T47D (cell line): ENCODE results near the gene ARHGDIG.
"Not testable (repeated sequence)": the region's sequence is repeated elsewhere in the genome, so short reads cannot be mapped to it uniquely, and the experiment has no call there.

Experiments
- DNase-seq, 2 experiments: peaks; one replicate each; pipeline versions ENCODE4 v3.0.0 to v3.0.0-alpha.2; 2011 to 2012; ENCODE audit warnings: low read depth in 1 of 2, low spot score in 1 of 2
- JUND ChIP-seq: IDR thresholded peaks from 2 replicates; pipeline ENCODE4 v1.6.1; 2012; ENCODE audit warnings: low read depth
- in situ Hi-C: cut with HindIII; loops from 2 replicates; pipeline ENCODE4 v1.10.0; 2016; ENCODE audit warnings: low sequenced_read_pairs, low pct_unique_long_range_greater_than_20kb

ARHGDIG gene

DNA sequence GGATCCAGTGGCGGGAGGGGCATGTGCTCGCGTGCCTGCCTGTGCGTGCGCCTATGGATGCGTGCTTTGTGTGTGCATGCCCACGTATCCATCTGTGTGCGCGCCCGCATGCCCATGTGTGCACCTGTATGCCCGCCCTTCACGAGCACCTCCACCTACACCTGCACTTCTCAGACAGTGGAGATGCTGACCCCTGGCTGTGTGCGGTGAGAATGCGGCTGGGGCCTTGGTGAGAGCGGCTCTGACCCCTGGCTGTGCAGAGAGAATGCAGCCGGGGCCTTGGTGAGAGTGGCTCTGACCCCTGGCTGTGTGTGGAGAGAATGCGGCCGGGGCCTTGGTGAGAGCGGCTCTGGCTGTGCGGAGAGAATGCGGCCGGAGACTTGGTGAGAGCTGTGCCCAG lies 38.2 kb downstream of the ARHGDIG start:
- TF ChIP-seq JUND: no peak
- no peak for DNase-seq
- in situ Hi-C loops: no loop called here

DNA sequence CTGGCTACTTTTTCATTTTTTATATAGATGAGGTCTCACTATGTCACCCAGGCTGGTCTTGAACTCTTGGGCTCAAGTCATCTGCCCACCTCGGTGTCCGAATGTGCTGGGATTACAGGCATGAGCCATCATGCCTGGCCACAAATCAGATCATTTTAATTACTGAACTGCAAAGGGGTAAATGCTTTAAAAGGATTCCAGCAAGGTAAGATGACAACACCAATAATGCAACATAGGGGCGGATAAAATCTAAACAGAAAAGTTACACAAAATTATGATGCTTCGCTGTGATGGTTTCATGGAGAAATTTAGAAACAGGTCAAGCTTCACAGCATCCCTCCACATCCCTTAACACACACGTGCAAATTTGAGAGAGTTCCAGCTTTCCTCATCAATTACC lies 39.8 kb downstream of the ARHGDIG start:
- no peak for TF ChIP-seq JUND
- in situ Hi-C loops: no loop called here

GRCh38 chr16:321532-321931 lies 41.1 kb downstream of the ARHGDIG start:
- in situ Hi-C loops: no loop called here
- no peak for TF ChIP-seq JUND

More for the DNA sequence above, 39.8 kb downstream of the ARHGDIG start:
- DNase-seq: no peak

GRCh38 chr16:322476-323143 lies 42.2 kb downstream of the ARHGDIG start:
- DNase-seq: no peak
- TF ChIP-seq JUND: no peak
- in situ Hi-C loops: no loop called here

More at GRCh38 chr16:321532-321931, 41.1 kb downstream of the ARHGDIG start:
- DNase-seq: no peak

DNA sequence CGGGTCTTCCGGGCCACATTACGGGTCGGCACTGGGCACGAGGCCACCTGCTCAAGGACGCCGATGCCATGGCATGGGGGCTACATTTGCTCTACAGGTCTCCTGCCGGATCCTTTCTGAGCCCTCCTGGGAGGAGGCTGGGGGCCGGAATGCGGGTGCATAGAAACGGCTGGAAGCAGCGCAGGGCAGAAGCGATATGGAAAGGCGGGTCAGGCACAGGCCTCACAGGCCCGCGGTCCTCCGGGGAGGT lies 43.7 kb downstream of the ARHGDIG start:
- no peak for DNase-seq
- no peak for TF ChIP-seq JUND
- in situ Hi-C loops: no loop called here

DNA sequence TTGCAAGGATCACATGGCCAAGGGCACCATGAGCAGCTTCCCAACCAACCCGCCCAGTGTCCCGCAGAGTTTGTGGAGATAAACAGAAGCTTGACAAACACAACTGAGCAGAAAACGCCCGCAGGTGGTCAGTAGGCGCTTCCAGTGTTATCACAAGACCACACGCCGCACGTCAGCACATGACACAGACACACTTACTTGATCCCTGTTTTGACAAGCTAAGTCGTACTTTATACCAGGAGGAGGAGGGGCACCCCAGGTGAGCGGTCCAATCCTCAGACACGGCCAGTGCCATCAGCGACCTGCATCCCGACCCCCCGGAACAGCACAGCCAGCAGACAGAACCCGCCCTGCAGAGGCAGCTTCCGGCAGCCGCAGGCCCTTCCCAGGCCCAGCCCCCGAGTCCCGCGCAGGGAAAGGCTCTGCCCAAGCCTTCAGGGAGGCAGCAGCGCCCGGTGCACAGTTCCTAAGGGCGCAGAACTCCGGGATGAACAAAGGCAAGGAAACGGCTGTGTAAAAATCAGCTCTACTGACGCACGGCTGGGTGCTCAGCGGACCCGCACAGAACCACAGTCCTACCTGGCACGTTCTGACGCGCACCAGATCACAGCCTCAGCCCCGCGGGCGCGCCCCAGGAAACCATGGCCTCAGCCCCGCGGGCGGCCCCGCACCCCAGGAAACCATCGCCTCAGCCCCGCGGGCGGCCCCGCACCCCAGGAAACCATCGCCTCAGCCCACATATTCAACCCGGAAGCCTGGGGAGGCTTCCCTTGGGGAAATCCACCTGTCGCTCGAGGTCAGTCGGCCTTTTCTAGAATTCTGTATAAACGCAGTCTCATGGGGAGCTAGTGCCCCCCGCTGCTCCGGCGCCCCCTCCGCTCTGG lies 44.3 kb downstream of the ARHGDIG start:
- TF ChIP-seq JUND: no peak
- DNase-seq: no peak
- in situ Hi-C loops: no loop called here

DNA sequence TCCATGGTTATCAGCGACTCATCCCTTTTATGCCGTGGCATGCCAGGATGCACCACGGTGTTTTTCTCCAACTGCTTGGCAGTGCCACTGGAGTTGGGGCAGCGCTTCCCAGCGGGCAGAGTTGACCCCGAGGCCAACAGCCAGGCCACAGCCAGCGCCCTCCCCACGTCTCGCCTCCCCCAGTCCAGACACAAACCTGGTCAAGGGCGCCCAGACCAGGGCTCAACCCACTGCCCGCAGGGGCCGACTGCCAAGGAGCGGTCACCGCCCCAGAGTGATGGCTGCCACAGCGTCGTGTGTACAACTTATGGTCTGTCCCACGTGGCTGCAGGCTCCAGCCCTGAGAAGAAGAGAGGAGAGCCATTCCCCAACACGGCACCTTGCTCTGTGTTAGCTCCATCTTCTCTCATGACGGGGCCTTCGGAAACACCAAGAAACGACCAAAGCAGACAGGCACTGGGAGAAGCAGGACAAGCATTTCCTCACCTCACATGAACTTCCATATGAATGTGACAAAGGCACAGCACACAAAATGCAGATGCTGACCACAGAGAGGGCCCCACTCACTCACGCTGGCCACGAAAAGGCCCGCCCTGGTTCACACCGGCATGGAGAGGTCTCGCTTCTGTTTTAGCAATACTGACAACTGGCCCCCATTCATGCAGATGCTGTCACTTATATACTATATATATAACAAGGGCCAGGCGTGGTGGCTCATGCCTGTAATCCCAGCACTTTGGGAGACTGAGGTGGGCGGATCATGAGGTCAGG lies 45.2 kb downstream of the ARHGDIG start:
- no peak for TF ChIP-seq JUND
- in situ Hi-C loops: no loop called here
- DNase-seq: no peak

DNA sequence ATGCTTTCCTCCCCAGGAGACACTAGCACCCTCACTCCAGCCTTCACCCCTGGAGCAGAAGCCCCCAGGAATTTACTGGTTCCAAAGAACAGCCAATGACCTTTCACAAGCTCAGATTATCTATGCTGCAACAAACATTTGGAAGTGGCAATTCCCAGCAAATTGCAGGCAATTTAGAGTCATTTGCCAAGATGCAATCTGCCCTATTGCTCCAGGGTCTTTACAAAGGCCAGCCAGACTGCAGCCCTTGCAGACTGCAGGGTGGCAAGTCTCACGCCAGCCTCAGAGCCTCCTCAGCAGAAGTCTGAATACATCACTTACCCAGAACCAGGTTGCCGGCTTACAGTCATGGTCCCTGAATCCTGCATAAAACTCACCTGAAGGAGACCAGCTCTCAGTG lies 50.4 kb downstream of the ARHGDIG start:
- in situ Hi-C loops: no loop called here
- no peak for DNase-seq
- TF ChIP-seq JUND: no peak

- DNase-seq, in situ Hi-C loops: not testable (repeated sequence)
These were observed 50.9 kb downstream of the ARHGDIG start for GRCh38 chr16:331181-331814.
